T follicular helper cell (primary cell): Measurements from ENCODE around the gene ARMC10.
"Not testable (repeated sequence)": the region's sequence is repeated elsewhere in the genome, so short reads cannot be mapped to it uniquely, and the experiment has no call there.

ENCODE experiments used
- DNase-seq: peaks from one replicate; pipeline ENCODE4 v3.0.0-alpha.2; 2020; ENCODE audit warnings: low read depth
- total RNA-seq, 2 experiments: gene quantifications; one replicate each; lab custom pipeline; 2026; lab: John Stamatoyannopoulos, UW

ARMC10 gene
- 33.1 to 58.6 reads per million in 2 experiments for total RNA-seq

GRCh38 chr7:103074519-103075336 is at the start of gene ARMC10, which contains the start of gene FBXL13:
ARMC10 (plus strand) TSS chr7:103075140; CDS start chr7:103075273, 133 bp downstream.
FBXL13 (minus strand) TSS chr7:103074796.
- DNase-seq: peak; percentile 86

GRCh38 chr7:103025341-103025740 is 49.6 kb upstream of the ARMC10 start:
- DNase-seq: no peak

- DNase-seq: no peak
Measured at GRCh38 chr7:103031024-103031423, 43.9 kb upstream of the ARMC10 start.

- no peak for DNase-seq
Measured at GRCh38 chr7:103031781-103032180, 43.2 kb upstream of the ARMC10 start.

- DNase-seq: not testable (repeated sequence)
Measured at GRCh38 chr7:103034318-103034717, 40.6 kb upstream of the ARMC10 start.

GRCh38 chr7:103037476-103037822 is 37.5 kb upstream of the ARMC10 start:
- DNase-seq: no peak

- DNase-seq: peak; percentile 4
Measured at GRCh38 chr7:103037823-103038739, 36.9 kb upstream of the ARMC10 start.

- not testable (repeated sequence) for DNase-seq
Measured at GRCh38 chr7:103041815-103042214, 33.1 kb upstream of the ARMC10 start.

GRCh38 chr7:103048833-103049232 is 26.1 kb upstream of the ARMC10 start:
- no peak for DNase-seq

GRCh38 chr7:103051519-103051918 is 23.4 kb upstream of the ARMC10 start:
- no peak for DNase-seq

- not testable (repeated sequence) for DNase-seq
Measured at GRCh38 chr7:103056006-103056405, 18.9 kb upstream of the ARMC10 start.

- no peak for DNase-seq
Measured at GRCh38 chr7:103058122-103058521, 16.8 kb upstream of the ARMC10 start.

- DNase-seq: no peak
Measured at GRCh38 chr7:103059471-103059870, 15.5 kb upstream of the ARMC10 start.

GRCh38 chr7:103063895-103064294 is 11.0 kb upstream of the ARMC10 start:
- no peak for DNase-seq

- peak; percentile 23 for DNase-seq
Measured at GRCh38 chr7:103065667-103066066, 9.3 kb upstream of the ARMC10 start.

- DNase-seq: no peak
Measured at GRCh38 chr7:103068414-103069403, 6.2 kb upstream of the ARMC10 start.

GRCh38 chr7:103071000-103071399 is 3.9 kb upstream of the ARMC10 start:
- DNase-seq: no peak

GRCh38 chr7:103073989-103074518 is 886 bp upstream of the ARMC10 start:
- no peak for DNase-seq

- peak; percentile 45 for DNase-seq
Measured at GRCh38 chr7:103075337-103075918, 488 bp downstream of the ARMC10 start.

GRCh38 chr7:103076764-103077163 is 1.8 kb downstream of the ARMC10 start:
- DNase-seq: no peak

GRCh38 chr7:103077318-103077717 is 2.4 kb downstream of the ARMC10 start:
- no peak for DNase-seq
